GM15510 (cell line): ENCODE data around the gene QSOX2.

Source experiments
- POLR2A ChIP-seq: IDR thresholded peaks from 3 replicates; pipeline ENCODE4 v1.6.1; 2011; ENCODE audit warnings: borderline replicate concordance; ENCODE audit not compliant: insufficient read length; ENCODE audit errors: extremely low read depth

QSOX2 gene

DNA sequence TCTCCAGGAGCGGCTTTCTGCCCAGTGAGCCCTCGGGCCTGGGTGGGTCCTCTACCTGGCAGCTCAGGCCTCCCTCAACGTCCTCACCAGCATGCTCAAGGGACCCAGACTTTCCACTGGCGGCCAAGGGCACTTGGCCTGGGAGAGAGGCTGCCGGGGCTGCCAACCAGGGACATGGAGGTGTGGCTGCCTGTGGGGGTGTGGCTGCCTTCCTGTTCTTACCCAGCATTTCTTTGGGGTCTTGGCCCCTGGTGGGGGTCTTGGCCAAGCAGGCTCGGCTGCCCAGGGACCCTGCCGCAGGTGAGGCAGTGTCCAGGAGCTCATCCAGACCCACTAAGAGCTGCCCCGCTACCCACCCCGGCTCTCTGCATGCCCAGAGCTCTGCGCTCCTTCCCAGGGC lies 7.2 kb upstream of the QSOX2 start:
- TF ChIP-seq POLR2A, result no peak

DNA sequence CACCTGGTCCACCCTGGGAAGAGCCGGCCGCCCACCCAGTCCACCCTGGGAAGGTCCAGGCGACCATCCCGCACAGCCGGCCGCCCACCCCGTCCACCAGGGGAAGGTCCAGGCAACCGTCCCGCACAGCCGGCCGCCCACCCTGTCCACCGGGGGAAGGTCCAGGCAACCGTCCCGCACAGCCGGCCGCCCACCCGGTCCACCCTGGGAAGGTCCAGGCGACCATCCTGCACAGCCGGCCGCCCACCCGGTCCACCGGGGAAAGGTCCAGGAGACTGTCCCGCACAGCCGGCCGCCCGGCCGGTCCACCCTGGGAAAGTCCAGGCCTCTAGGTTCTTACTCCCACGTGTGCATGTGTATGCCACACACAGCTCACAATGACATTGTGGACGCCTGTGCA lies 6.7 kb upstream of the QSOX2 start:
- TF ChIP-seq POLR2A, result no peak

DNA sequence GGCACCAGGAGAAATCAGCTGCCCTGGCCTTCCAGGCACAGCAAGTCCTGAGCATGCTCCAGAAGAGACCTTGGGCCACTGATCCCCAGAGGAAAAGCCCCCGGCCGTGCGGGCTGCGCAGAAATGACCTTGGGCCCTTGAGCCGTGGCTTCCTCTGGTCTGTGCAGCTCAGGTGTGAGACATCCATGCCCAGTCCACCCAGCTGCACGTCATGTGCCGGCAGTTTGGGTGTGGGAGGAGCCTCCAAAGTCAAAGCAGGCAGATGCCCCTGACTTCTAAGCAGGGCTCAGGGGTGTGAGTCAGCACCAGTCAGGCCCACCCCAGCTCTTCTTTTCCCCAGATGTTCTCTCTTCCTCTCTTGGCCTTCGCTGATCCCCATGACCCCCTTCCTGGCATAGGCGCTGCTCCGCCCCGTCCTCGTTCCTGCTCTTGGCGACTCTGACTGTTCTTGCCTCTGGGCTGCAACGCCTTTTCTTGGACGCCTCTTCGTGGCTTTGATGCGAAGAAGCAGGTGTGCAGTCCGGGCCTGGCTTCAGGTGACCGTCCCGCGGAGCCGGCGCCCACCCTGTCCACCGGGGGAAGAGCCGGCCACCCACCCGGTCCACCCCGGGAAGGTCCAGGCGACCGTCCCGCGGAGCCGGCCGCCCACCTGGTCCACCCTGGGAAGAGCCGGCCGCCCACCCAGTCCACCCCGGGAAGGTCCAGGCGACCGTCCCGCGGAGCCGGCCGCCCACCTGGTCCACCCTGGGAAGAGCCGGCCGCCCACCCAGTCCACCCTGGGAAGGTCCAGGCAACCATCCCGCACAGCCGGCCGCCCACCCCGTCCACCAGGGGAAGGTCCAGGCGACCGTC lies 5.9 kb upstream of the QSOX2 start:
- TF ChIP-seq POLR2A, result no peak

DNA sequence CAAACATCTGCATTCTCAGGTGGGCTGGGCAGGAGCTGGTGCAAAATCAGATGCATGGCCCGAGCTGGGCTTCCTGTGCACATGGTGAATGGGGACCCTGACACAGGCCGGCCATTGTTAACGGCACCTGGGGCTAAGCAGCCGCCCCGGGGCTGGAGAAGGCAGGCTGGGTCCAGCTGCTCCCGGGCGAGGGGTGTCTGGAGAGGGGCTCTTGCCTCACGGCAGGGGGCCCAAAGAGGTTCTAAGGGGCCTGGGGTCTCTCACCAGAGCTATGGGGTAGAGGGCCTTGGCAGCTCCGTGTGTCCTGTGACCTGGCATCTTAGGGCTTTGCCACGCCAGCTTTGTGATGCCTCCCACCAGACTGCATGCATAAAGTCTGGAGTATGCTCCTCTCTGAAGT lies 5.1 kb upstream of the QSOX2 start:
- no peak for TF ChIP-seq POLR2A

DNA sequence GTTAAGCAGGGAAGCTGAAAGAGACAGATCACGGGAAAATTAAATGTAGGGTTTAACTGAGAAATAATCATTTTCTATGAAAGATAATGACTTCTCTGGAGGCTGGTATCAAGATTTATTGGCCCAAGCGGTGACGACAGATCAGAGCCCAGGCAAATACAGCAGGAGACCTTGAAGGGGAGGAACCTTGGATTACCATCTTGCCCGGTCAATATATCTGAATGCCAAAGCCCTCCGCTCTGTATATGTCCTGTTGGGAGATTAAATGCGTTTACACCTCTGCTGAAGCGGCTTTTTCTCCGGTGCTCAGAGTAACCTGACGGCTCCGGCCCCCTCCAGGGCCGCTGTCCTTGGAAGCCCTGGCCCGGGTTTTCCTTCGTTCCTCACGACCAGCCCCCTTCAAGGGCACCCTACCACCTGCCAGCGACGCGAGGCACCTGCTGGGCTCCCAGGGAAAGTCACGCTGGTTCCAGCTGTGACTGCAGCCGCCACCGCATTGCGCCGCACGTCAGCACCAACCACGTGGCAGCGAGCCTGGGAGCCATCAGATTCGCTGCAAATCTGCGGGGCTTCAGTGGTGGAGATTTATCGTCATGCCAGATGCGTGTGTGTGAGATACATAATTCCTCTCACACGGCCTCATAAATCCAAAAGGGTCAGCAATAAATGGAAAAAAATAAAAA lies 4.4 kb upstream of the QSOX2 start:
- no peak for TF ChIP-seq POLR2A

DNA sequence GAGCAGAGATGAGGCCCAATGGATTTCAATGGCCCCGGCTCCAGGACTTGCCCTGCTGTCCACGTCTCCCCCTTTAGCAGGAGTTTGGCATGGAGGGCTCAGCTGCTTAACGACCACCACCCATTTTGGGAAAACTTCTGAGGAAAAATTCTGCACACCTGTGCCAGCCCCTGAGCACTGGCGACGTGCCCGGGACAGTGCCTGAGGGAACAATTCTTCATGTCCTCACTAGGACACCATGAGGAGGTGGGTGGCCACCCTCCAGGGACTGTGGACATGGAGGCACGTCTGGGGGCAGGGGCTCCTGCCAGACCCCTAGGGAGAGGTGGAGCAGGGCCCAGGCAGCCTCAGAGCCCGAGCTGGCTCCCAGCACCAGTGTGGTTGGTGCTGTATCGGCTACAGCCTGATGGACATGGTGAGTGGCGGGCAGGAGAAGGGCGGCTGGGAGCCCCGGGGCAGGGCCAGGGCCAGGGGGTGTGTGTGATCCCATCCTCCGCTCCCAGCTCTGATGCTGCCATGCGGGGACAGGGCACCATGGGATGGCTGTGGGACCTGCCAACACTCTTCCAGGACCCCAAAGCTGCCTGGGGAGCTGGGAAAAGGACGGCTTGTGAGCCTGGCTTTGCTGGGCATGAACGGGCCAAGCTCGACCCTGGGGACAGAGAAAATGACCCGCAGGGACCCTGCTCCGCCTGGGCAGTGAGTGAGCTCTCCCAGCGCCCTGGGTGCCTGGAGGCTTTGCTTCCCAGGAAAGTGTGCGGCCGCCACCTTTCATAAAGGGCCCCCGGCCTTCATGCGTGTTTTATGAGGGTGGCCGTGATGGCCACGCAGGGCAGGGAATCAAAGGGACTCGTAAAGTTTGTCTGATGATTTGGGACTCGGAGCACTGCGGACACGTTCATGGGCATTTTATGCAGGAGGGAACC lies 3.6 kb upstream of the QSOX2 start:
- TF ChIP-seq POLR2A, result no peak

DNA sequence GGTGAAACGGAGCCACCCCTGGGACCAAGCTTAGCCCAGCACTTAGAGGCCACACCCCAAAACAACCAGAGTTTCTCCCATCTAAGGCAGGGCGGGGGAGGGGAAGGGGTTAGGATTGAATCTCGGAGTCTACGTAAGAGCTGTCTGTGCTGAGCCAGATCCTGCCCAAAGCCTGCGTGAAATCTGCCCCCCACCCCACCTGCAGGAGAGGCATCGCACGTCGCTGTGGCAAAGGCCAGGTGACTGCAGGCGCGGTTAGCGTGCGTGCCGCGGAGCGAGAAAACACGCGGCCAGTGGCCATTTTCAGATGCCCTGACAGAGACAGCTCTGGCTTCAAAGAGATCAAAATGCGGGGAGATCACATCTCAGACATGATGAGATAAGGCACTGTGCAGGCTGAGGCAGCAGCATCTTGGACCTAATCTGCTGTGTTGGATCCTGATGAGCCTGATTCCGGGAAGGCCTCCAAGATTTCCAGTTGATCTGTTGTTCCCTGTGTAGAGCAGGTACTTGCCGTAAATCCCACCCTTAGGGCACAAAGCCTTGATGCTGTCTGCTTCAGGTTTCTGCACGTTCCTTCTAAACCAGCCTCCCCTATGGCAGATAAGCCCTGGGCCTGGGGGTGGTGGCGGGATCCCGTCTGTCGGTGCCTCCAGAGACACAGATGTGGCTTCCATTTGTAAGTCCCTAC lies 2.5 kb upstream of the QSOX2 start:
- no peak for TF ChIP-seq POLR2A

DNA sequence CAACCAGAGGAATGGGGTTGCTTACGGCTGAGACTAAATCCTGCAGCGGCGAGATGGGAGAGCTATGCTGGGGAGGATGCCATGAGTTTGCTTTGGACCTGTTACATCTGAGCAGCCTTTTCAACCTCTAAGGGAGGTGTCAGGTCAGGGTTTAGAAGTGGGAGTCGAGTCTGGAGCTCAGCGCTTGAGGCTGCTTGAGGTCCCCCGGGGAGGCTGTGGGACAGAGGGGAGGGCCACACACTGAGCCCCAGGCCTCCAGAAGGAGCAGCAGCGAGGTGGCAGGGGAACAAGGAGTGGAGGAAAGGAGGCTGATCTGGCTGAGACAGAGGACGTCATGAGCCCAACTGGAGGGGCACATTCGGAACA lies 1.9 kb upstream of the QSOX2 start:
- TF ChIP-seq POLR2A, result no peak

DNA sequence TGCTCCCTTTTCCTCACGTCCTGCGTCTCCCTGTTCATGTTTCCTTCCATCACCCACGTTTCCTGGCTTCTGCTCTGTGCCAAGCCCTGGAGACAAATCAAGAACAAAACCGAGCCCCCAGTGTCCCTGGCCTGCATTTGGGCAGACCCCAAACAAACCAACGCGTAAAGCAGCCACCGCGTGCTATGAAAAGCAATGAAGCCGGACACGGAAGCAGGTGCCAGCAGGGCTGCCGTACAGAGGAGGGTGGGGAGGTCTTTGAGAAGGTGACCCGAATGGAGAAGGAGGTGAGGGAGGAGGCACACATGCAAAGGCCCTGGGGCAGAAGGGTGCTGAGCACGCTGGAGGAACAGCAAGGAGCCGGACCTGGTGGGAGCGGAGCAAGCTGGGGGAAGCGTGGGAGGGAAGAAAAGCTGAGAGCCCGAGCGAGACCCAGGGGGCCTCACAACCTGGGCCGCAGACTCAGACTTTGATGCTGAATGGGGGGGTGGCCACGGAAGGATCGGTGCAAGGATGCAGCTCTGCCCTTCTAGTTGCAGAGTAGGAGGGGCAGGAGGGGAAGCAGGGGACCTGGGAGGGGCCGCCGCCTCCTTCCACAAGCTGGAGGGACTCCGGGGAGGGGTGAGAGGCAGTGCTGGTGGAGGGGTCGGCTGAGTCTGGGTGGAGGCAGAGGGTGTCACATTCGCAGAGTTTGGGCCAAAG lies 1.4 kb upstream of the QSOX2 start:
- no peak for TF ChIP-seq POLR2A

DNA sequence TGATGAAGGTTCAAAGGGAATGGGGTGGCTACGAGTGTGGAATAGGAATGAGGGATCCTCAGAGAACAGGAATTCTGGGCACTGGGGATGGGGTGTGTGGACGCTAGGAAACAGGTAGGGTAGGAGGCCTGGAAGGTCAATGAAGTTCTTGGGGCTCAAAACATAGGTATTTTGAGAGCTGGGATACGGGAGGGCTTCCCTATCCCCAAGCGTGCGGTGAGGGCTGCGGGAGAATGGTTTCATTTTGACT lies 718 bp downstream of the QSOX2 start:
- TF ChIP-seq POLR2A, result no peak

DNA sequence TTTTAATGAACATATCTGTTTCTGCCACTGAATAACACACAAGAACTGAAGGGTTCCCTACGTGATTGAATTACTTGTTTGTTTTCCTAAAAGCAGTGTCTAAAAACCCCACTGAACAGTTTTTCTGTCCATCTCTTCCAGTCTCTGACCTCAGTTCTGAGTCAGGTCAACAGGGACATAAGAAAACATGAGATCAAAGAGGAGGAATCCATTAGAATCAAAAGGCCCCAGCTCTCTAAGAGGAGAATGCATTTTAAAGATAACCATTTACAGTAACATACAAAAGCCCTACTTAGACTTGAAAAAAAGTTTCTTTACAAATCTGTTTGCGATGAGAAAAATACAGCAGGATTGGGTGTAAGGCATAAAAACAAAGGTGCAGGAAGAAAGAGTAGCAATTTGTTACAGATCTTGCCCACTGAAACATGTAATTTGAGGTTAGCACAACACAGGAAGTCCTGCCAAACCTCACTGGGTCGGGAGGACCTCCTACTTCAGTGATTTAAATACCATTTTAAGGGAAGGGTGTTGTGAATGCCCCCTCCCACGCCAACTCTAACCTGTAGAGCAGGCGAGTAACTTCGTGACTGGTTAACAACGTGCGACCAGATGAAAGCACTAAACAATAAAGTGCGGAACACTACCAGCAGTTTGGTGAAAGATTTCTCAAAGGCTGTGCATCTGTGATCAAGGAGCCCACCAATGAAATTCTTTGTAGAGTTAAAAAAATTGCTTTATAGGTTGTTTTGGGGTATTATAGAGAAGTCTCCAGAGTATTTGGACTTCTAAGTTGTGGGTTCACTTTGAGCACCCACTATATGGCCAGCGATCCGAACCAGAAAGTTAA lies 1.3 kb downstream of the QSOX2 start:
- peak; percentile 29 for TF ChIP-seq POLR2A

DNA sequence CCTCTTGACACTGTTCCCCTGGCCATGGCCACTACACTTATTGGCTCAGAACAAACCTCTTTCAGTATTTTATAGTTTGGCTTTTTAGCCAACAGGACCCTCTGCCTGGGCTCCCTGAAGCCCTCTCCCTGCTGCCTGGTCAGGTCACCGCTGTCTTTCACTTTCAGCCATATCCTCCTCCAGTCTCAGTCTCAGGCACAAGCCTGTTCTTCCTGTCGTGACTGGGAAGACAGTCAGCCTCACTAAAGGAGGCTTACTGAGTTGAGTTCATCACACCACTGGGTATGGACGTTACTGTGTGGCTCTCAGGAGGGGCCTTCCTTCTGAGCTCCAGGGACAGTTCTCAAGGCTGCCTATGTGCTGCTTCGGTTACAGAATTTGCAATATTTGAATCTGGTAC lies 2.0 kb downstream of the QSOX2 start:
- no peak for TF ChIP-seq POLR2A

DNA sequence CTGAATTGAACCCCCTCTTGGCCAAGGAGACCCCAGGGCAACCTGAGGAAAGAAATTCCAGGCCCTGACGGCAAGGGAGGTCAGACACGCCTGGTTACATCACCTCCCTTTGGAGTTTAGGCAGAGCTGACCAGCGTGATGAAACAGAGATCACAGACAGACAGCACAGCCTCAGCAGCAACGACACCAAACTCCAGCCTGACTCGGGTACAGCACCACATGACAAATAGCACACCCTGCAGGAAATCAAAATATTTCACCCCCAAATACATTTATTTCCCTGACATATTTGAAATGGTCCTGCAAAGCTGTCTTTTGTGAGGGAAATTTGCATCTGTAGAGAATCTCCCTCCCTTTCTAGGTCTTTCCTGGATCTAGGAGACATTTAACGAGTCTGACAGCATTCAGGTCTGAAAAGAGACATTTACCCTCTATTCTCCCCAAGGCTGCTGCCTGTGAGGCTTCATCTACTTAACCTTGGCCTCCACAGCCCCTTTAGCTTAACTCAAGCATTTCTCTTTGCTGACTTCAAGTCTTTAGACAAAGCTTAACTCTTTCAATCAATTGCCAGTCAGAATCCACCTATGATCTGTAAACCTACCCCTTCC lies 2.6 kb downstream of the QSOX2 start:
- TF ChIP-seq POLR2A, result no peak

DNA sequence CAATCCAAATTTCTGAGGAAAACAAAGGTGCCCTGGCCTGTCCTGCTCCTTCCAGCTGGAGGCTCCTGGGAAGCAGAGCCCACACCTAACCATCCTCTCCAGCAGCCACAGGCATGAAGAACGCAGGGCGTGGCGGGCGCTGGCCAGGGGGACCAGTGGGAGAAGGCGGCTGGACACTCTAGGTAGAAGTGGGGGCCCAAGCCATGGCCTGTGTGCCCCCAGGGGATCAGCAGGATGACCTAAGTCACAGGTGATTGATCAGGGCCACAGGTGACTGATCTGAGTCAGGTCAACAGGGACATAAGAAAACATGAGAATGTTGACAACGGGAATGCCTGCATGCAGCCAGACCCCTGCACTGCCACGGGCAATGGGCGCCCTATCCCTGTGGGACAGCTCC lies 3.4 kb downstream of the QSOX2 start:
- TF ChIP-seq POLR2A, result no peak

DNA sequence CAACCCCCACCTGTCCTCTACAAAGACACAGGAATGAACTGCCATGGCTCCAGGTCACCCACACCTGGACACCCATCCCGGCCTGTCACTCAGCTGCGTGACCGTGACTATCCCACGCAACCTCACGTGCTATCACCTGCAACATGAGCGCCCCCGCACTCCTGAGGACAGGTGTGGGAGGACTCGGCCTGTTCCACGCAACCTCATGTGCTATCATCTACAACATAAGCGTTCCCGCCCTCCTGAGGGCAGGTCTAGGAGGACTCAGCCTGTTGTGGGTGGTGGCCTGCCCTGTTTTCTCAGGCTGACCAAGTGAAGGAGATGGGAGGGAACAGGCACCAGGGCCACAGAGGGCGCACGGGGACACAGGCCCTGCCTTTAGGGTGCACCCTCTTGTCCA lies 4.1 kb downstream of the QSOX2 start:
- no peak for TF ChIP-seq POLR2A
